Mesodermal cell (in vitro differentiated cells): ENCODE data around the gene TCF12.

Experiments used
- H3K27ac ChIP-seq: 2 replicates; pipeline ENCODE4 v1.7.0; 2013; ENCODE audit warnings: mild to moderate bottlenecking, low read depth, low read length, moderate library complexity; ENCODE audit not compliant: severe bottlenecking
- H3K36me3 ChIP-seq: 2 replicates; pipeline ENCODE4 v1.7.1; 2013; ENCODE audit warnings: mild to moderate bottlenecking, low read length, moderate library complexity; ENCODE audit not compliant: control insufficient read depth, insufficient read depth
- H3K4me1 ChIP-seq: one replicate; pipeline ENCODE4 v1.7.1; 2013; ENCODE audit warnings: mild to moderate bottlenecking, low read length; ENCODE audit not compliant: insufficient read depth, control insufficient read depth, poor library complexity, severe bottlenecking
- H3K4me3 ChIP-seq: 2 replicates; pipeline ENCODE4 v1.7.0; 2013; ENCODE audit warnings: low read length, control low read depth, mild to moderate bottlenecking; ENCODE audit not compliant: insufficient read depth, poor library complexity, severe bottlenecking; ENCODE audit errors: extremely low read depth
- H3K9me3 ChIP-seq: 2 replicates; pipeline ENCODE4 v1.7.1; 2013; ENCODE audit warnings: mild to moderate bottlenecking, low read length, moderate library complexity; ENCODE audit not compliant: control insufficient read depth
- WGBS, 2 experiments: methylation state at CpG; one replicate each; pipeline ENCODE4 v1.1.5; 2013; ENCODE audit warnings: missing lambda C conversion rate in 2 of 2; ENCODE audit not compliant: insufficient coverage in 2 of 2; 5-methylcytosine and 5-hydroxymethylcytosine counted together

Gene TCF12

GRCh38 chr15:57133127-57133968, 214.9 kb downstream of the TCF12 start:
- Histone ChIP-seq H3K27ac (no peak overlapping the region), H3K9me3 (no peaks in the 10 kb centered on the region), H3K36me3 (no peaks in the 10 kb centered on the region), H3K4me1 (peaks cover 11% of the 10 kb centered on the region), H3K4me3 (no peak overlapping the region)
- WGBS, 2 experiments: 65 to 72% methylated on average over 4 to 5 of the region's 9 CpGs

DNA sequence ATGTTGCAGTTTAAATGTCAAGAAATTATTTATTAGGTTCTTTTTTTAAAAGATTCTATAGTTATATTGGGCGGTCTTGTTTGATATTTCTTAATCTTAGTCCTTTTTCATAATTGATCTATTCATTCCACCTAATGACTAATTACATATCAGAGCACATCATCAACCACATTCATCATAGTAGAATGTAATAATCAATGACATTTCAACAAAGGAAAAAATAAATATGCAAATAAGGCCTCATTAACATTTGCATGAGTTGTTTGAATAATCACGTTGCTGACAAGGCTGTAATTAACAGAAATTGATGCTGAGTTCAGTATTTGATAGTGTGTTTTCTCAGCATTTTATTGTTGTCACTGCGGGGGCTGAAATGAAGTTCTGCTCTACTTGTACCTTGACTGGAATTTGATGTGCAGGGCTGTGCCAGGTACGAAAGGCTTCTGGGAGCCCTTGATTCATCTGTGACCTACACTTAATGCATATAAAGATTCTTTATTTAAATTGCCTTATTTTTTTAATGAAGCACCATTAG, 215.7 kb downstream of the TCF12 start:
- no peak overlapping the region for H3K27ac ChIP-seq
- no peak overlapping the region for H3K4me3 ChIP-seq
- WGBS, 2 experiments: 14 to 72% methylated on average over 1 to 2 of the region's 4 CpGs
- no peaks in the 10 kb centered on the region for H3K36me3 ChIP-seq
- peaks cover 14% of the 10 kb centered on the region for H3K4me1 ChIP-seq
- no peaks in the 10 kb centered on the region for H3K9me3 ChIP-seq

DNA sequence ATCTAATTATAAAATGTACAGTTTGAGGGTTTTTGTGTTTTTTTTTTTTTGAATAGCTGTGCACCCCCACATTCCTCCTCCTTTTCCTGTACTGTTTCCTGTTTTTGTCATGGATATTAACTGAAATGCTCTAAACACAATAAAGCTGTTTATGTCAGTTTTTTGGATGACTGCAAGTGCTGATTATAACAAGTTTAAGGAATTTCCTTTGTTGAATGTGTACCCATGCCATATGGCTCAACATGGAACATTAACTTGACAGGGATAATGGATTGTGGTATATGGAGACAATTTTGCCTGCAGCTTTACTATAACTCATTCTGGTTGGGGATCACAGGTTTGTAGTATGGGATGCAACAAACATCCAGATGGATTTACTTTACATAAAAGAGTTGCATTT, 216.4 kb downstream of the TCF12 start:
- Histone ChIP-seq H3K4me1 (peaks cover 14% of the 10 kb centered on the region), H3K4me3 (no peak overlapping the region), H3K36me3 (no peaks in the 10 kb centered on the region), H3K9me3 (no peaks in the 10 kb centered on the region), H3K27ac (no peak overlapping the region)

- Histone ChIP-seq H3K4me1 (peaks cover 14% of the 10 kb centered on the region), H3K27ac (peak overlapping the region; percentile 12), H3K36me3 (no peaks in the 10 kb centered on the region)
Observed at GRCh38 chr15:57135800-57136199, 217.4 kb downstream of the TCF12 start.

GRCh38 chr15:57138349-57138788, 219.9 kb downstream of the TCF12 start:
- H3K9me3 ChIP-seq: no peaks in the 10 kb centered on the region
- peaks cover 13% of the 10 kb centered on the region for H3K4me1 ChIP-seq
- H3K36me3 ChIP-seq: no peaks in the 10 kb centered on the region
- no CpG with 5 or more reads among the region's 1 CpG for WGBS, 2 experiments
- H3K4me3 ChIP-seq: no peak overlapping the region
- peak overlapping the region; percentile 58 for H3K27ac ChIP-seq

More at GRCh38 chr15:57135800-57136199, 217.4 kb downstream of the TCF12 start:
- H3K9me3 ChIP-seq: no peaks in the 10 kb centered on the region
- H3K4me3 ChIP-seq: no peak overlapping the region

- 82 to 100% methylated on average over 1 of the region's 1 CpG for WGBS, 2 experiments
- Histone ChIP-seq H3K4me3 (no peak overlapping the region), H3K4me1 (peaks cover 7% of the 10 kb centered on the region), H3K9me3 (no peaks in the 10 kb centered on the region), H3K36me3 (no peaks in the 10 kb centered on the region), H3K27ac (no peak overlapping the region)
Observed at GRCh38 chr15:57143511-57144078, 225.2 kb downstream of the TCF12 start.

GRCh38 chr15:57144448-57144847, 226.0 kb downstream of the TCF12 start:
- peaks cover 7% of the 10 kb centered on the region for H3K4me1 ChIP-seq
- H3K27ac ChIP-seq: no peak overlapping the region
- 80 to 88% methylated on average over 4 of the region's 5 CpGs for WGBS, 2 experiments
- no peak overlapping the region for H3K4me3 ChIP-seq
- H3K36me3 ChIP-seq: no peaks in the 10 kb centered on the region
- H3K9me3 ChIP-seq: no peaks in the 10 kb centered on the region

- no peak overlapping the region for H3K27ac ChIP-seq
Observed at GRCh38 chr15:57146506-57147201, 228.2 kb downstream of the TCF12 start.

DNA sequence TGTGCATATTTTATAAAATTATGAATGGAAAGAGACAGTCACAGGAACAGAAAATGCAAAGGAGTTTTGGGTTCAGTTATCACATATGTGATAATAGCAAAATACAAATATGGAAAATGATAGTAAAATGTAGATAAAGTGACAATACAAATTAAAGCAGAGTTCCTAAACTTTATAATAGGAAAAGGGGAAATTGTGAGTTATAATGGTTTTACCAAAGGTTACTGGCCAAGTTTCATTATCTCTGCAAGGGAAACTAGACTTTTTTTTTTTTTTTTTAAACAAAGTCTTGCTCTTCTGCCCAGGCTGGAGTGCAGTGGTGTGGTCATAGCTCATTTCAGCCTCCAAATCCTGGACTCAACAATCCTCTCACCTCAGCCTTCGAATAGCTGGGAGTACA, 229.2 kb downstream of the TCF12 start:
- Histone ChIP-seq H3K4me3 (no peak overlapping the region), H3K9me3 (peaks cover 13% of the 10 kb centered on the region)
- WGBS, 2 experiments: no CpG with 5 or more reads among the region's 1 CpG

More at GRCh38 chr15:57146506-57147201, 228.2 kb downstream of the TCF12 start:
- Histone ChIP-seq H3K9me3 (peaks cover 6% of the 10 kb centered on the region), H3K36me3 (peaks cover 16% of the 10 kb centered on the region), H3K4me1 (peaks cover 7% of the 10 kb centered on the region), H3K4me3 (no peak overlapping the region)
- 67 to 85% methylated on average over 2 to 3 of the region's 4 CpGs for WGBS, 2 experiments

GRCh38 chr15:57148262-57148661, 229.8 kb downstream of the TCF12 start:
- H3K4me1 ChIP-seq: peaks cover 14% of the 10 kb centered on the region

More for the DNA sequence above, 229.2 kb downstream of the TCF12 start:
- H3K36me3 ChIP-seq: peaks cover 22% of the 10 kb centered on the region
- no peak overlapping the region for H3K27ac ChIP-seq
- H3K4me1 ChIP-seq: peaks cover 8% of the 10 kb centered on the region

More at GRCh38 chr15:57148262-57148661, 229.8 kb downstream of the TCF12 start:
- H3K27ac ChIP-seq: no peak overlapping the region
- H3K9me3 ChIP-seq: peaks cover 13% of the 10 kb centered on the region
- peaks cover 22% of the 10 kb centered on the region for H3K36me3 ChIP-seq
- no peak overlapping the region for H3K4me3 ChIP-seq
